ENCODE results near the gene MAGI2.

MAGI2 gene

GRCh38 chr7:78267141-78267540 lies 1186.3 kb downstream of the MAGI2 start:
- no peak overlapping the region for H2AK5ac ChIP-seq (ENCODE audit: low read depth, low read length)
- no peak overlapping the region for H3K14ac ChIP-seq (ENCODE audit: low read length)
- H3K18ac ChIP-seq (ENCODE audit: low read length): no peak overlapping the region
- no peak overlapping the region for H3K4me2 ChIP-seq (ENCODE audit: insufficient read depth, low read length, poor library complexity, severe bottlenecking)
- H3K4me3 ChIP-seq (ENCODE audit: low read length in 2 of 2): no peak overlapping the region
- H3K4ac ChIP-seq (ENCODE audit: low read length): no peak overlapping the region
- no peak overlapping the region for H3K9ac ChIP-seq (ENCODE audit: low read depth, low read length, poor library complexity)
- H4K8ac ChIP-seq (ENCODE audit: low read depth, low read length): no peak overlapping the region
- H3K79me1 ChIP-seq (ENCODE audit: low read depth, low read length): no peaks in the 10 kb centered on the region
- H2BK120ac ChIP-seq (ENCODE audit: low read depth, low read length): no peak overlapping the region
- no peaks in the 10 kb centered on the region for H3K36me3 ChIP-seq (replicated peaks in 1 of 2; ENCODE audit: control insufficient read depth in 2 of 2, insufficient read depth in 2 of 2, low read length in 2 of 2)
- H2BK12ac ChIP-seq (ENCODE audit: low read length): no peak overlapping the region
- DNase-seq (ENCODE audit: low spot score): no peak
- no CpG with 5 or more reads among the region's 1 CpG for WGBS, 2 donors (ENCODE audit: extremely low coverage in 2 of 2, insufficient read length in 2 of 2, insufficient replicate concordance in 1 of 2)
- H4K91ac ChIP-seq (ENCODE audit: low read depth, low read length, poor library complexity): no peak overlapping the region
- H2BK15ac ChIP-seq (ENCODE audit: low read length): no peak overlapping the region
- no peak overlapping the region for H2BK5ac ChIP-seq (ENCODE audit: low read length)
- no peak overlapping the region for H3K27ac ChIP-seq (replicated peaks; ENCODE audit: low read length)
- H3K9me3 ChIP-seq (replicated peaks in 1 of 2; ENCODE audit: control insufficient read depth in 2 of 2, insufficient read depth in 1 of 2, low read depth in 1 of 2, low read length in 2 of 2): no peaks in the 10 kb centered on the region
- H3K23ac ChIP-seq (ENCODE audit: low read depth, low read length, poor library complexity): no peak overlapping the region
- H3K27me3 ChIP-seq (ENCODE audit: control insufficient read depth in 3 of 3, insufficient read depth in 3 of 3, low read depth in 1 of 3, low read length in 3 of 3): no peaks in the 10 kb centered on the region
- H3K4me1 ChIP-seq (ENCODE audit: control insufficient read depth in 2 of 2, insufficient read depth in 1 of 2, low read depth in 1 of 2, low read length in 2 of 2): peaks cover 0 to 3% of the 10 kb centered on the region in 2 donors
- no peak overlapping the region for H2AFZ ChIP-seq (ENCODE audit: low read length)

- H2AK5ac ChIP-seq (ENCODE audit: low read depth, low read length): no peak overlapping the region
- no peak overlapping the region for H4K8ac ChIP-seq (ENCODE audit: low read depth, low read length)
Observed at GRCh38 chr7:78265486-78265885, 1188.0 kb downstream of the MAGI2 start.

GRCh38 chr7:78265071-78265470 lies 1188.4 kb downstream of the MAGI2 start:
- no peaks in the 10 kb centered on the region for H3K79me1 ChIP-seq (ENCODE audit: low read depth, low read length)
- H3K4ac ChIP-seq (ENCODE audit: low read length): no peak overlapping the region
- H3K36me3 ChIP-seq (replicated peaks in 1 of 2; ENCODE audit: control insufficient read depth in 2 of 2, insufficient read depth in 2 of 2, low read length in 2 of 2): no peaks in the 10 kb centered on the region
- no peak overlapping the region for H4K8ac ChIP-seq (ENCODE audit: low read depth, low read length)
- no peak overlapping the region for H3K4me3 ChIP-seq (ENCODE audit: low read length in 2 of 2)
- H2AFZ ChIP-seq (ENCODE audit: low read length): no peak overlapping the region
- H2BK5ac ChIP-seq (ENCODE audit: low read length): no peak overlapping the region
- no peak overlapping the region for H3K4me2 ChIP-seq (ENCODE audit: insufficient read depth, low read length, poor library complexity, severe bottlenecking)
- no peak overlapping the region for H2BK15ac ChIP-seq (ENCODE audit: low read length)
- no peak overlapping the region for H2AK5ac ChIP-seq (ENCODE audit: low read depth, low read length)
- no peak overlapping the region for H3K27ac ChIP-seq (replicated peaks; ENCODE audit: low read length)
- H2BK12ac ChIP-seq (ENCODE audit: low read length): no peak overlapping the region
- H3K23ac ChIP-seq (ENCODE audit: low read depth, low read length, poor library complexity): no peak overlapping the region
- WGBS, 2 donors (ENCODE audit: extremely low coverage in 2 of 2, insufficient read length in 2 of 2, insufficient replicate concordance in 1 of 2): no CpG with 5 or more reads among the region's 2 CpGs
- H3K9ac ChIP-seq (ENCODE audit: low read depth, low read length, poor library complexity): no peak overlapping the region
- H2BK120ac ChIP-seq (ENCODE audit: low read depth, low read length): no peak overlapping the region
- H3K4me1 ChIP-seq (ENCODE audit: control insufficient read depth in 2 of 2, insufficient read depth in 1 of 2, low read depth in 1 of 2, low read length in 2 of 2): peaks cover 0 to 3% of the 10 kb centered on the region in 2 donors
- no peak for DNase-seq (ENCODE audit: low spot score)
- H3K14ac ChIP-seq (ENCODE audit: low read length): no peak overlapping the region
- no peak overlapping the region for H3K18ac ChIP-seq (ENCODE audit: low read length)
- no peaks in the 10 kb centered on the region for H3K27me3 ChIP-seq (ENCODE audit: control insufficient read depth in 3 of 3, insufficient read depth in 3 of 3, low read depth in 1 of 3, low read length in 3 of 3)
- H3K9me3 ChIP-seq (replicated peaks in 1 of 2; ENCODE audit: control insufficient read depth in 2 of 2, insufficient read depth in 1 of 2, low read depth in 1 of 2, low read length in 2 of 2): no peaks in the 10 kb centered on the region
- no peak overlapping the region for H4K91ac ChIP-seq (ENCODE audit: low read depth, low read length, poor library complexity)

More at GRCh38 chr7:78265486-78265885, 1188.0 kb downstream of the MAGI2 start:
- no peak overlapping the region for H2AFZ ChIP-seq (ENCODE audit: low read length)
- H3K36me3 ChIP-seq (replicated peaks in 1 of 2; ENCODE audit: control insufficient read depth in 2 of 2, insufficient read depth in 2 of 2, low read length in 2 of 2): no peaks in the 10 kb centered on the region
- no peak overlapping the region for H3K27ac ChIP-seq (replicated peaks; ENCODE audit: low read length)
- no peak overlapping the region for H4K91ac ChIP-seq (ENCODE audit: low read depth, low read length, poor library complexity)
- H3K23ac ChIP-seq (ENCODE audit: low read depth, low read length, poor library complexity): no peak overlapping the region
- no peak overlapping the region for H3K4me3 ChIP-seq (ENCODE audit: low read length in 2 of 2)
- no peak overlapping the region for H2BK5ac ChIP-seq (ENCODE audit: low read length)
- H2BK12ac ChIP-seq (ENCODE audit: low read length): no peak overlapping the region
- no CpG with 5 or more reads among the region's 4 CpGs for WGBS, 2 donors (ENCODE audit: extremely low coverage in 2 of 2, insufficient read length in 2 of 2, insufficient replicate concordance in 1 of 2)
- H2BK15ac ChIP-seq (ENCODE audit: low read length): no peak overlapping the region
- no peak overlapping the region for H3K14ac ChIP-seq (ENCODE audit: low read length)
- no peaks in the 10 kb centered on the region for H3K9me3 ChIP-seq (replicated peaks in 1 of 2; ENCODE audit: control insufficient read depth in 2 of 2, insufficient read depth in 1 of 2, low read depth in 1 of 2, low read length in 2 of 2)
- no peaks in the 10 kb centered on the region for H3K79me1 ChIP-seq (ENCODE audit: low read depth, low read length)
- H3K9ac ChIP-seq (ENCODE audit: low read depth, low read length, poor library complexity): no peak overlapping the region
- H3K27me3 ChIP-seq (ENCODE audit: control insufficient read depth in 3 of 3, insufficient read depth in 3 of 3, low read depth in 1 of 3, low read length in 3 of 3): no peaks in the 10 kb centered on the region
- peaks cover 0 to 3% of the 10 kb centered on the region in 2 donors for H3K4me1 ChIP-seq (ENCODE audit: control insufficient read depth in 2 of 2, insufficient read depth in 1 of 2, low read depth in 1 of 2, low read length in 2 of 2)
- no peak overlapping the region for H3K4me2 ChIP-seq (ENCODE audit: insufficient read depth, low read length, poor library complexity, severe bottlenecking)
- no peak overlapping the region for H3K4ac ChIP-seq (ENCODE audit: low read length)
- H2BK120ac ChIP-seq (ENCODE audit: low read depth, low read length): no peak overlapping the region
- no peak overlapping the region for H3K18ac ChIP-seq (ENCODE audit: low read length)
- no peak for DNase-seq (ENCODE audit: low spot score)

DNA sequence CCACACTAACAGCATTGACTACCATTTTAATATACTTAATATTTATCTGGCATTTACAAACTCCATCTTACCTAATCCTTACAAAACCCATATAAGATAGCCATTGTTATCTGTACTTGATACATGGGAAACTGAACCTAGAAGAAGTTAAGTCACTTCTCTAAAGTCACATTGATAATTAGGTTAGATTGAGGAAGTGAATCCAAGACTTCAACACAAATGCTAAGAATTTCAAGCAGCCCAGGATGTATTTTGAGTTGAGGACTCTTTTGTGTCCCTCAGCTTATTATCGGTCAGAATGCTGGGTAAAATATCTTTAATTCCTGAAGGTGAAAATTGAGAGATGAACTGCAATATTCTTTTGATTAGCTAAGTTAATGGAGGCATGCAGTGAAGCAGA lies 1189.4 kb downstream of the MAGI2 start:
- Histone ChIP-seq H3K27ac (replicated peaks; ENCODE audit: low read length) (no peak overlapping the region), H3K36me3 (replicated peaks in 1 of 2; ENCODE audit: control insufficient read depth in 2 of 2, insufficient read depth in 2 of 2, low read length in 2 of 2) (no peaks in the 10 kb centered on the region), H2BK5ac (ENCODE audit: low read length) (no peak overlapping the region), H3K9ac (ENCODE audit: low read depth, low read length, poor library complexity) (no peak overlapping the region), H2AK5ac (ENCODE audit: low read depth, low read length) (no peak overlapping the region), H3K14ac (ENCODE audit: low read length) (no peak overlapping the region), H3K23ac (ENCODE audit: low read depth, low read length, poor library complexity) (no peak overlapping the region), H4K8ac (ENCODE audit: low read depth, low read length) (no peak overlapping the region), H2BK15ac (ENCODE audit: low read length) (no peak overlapping the region), H4K91ac (ENCODE audit: low read depth, low read length, poor library complexity) (no peak overlapping the region), H2BK120ac (ENCODE audit: low read depth, low read length) (no peak overlapping the region), H3K4me2 (ENCODE audit: insufficient read depth, low read length, poor library complexity, severe bottlenecking) (no peak overlapping the region), H3K27me3 (ENCODE audit: control insufficient read depth in 3 of 3, insufficient read depth in 3 of 3, low read depth in 1 of 3, low read length in 3 of 3) (no peaks in the 10 kb centered on the region), H3K4ac (ENCODE audit: low read length) (no peak overlapping the region), H3K4me1 (ENCODE audit: control insufficient read depth in 2 of 2, insufficient read depth in 1 of 2, low read depth in 1 of 2, low read length in 2 of 2) (peaks cover 0 to 3% of the 10 kb centered on the region in 2 donors), H2AFZ (ENCODE audit: low read length) (no peak overlapping the region), H3K4me3 (ENCODE audit: low read length in 2 of 2) (no peak overlapping the region), H3K9me3 (replicated peaks in 1 of 2; ENCODE audit: control insufficient read depth in 2 of 2, insufficient read depth in 1 of 2, low read depth in 1 of 2, low read length in 2 of 2) (no peaks in the 10 kb centered on the region), H3K18ac (ENCODE audit: low read length) (no peak overlapping the region), H3K79me1 (ENCODE audit: low read depth, low read length) (no peaks in the 10 kb centered on the region), H2BK12ac (ENCODE audit: low read length) (no peak overlapping the region)
- DNase-seq (ENCODE audit: low spot score): no peak
- no CpG with 5 or more reads among the region's 1 CpG for WGBS, 2 donors (ENCODE audit: extremely low coverage in 2 of 2, insufficient read length in 2 of 2, insufficient replicate concordance in 1 of 2)

Measured in neuronal stem cell (in vitro differentiated cells).